ENCODE data around the gene C13orf42. TPM values are rescaled to one million over a fixed set of nuclear protein-coding genes. Genes with fewer than 3 reads are reported as not detected.

Gene C13orf42
- total RNA-seq, 1 experiment from 2014 or later, result not detected

GRCh38 chr13:51033421-51034185 lies 77.5 kb downstream of the C13orf42 start:
- Histone ChIP-seq H3K27me3 (ENCODE audit: insufficient read depth, low read length) (no peaks in the 10 kb centered on the region), H3K36me3 (ENCODE audit: control insufficient read depth in 1 of 2, insufficient read depth in 2 of 2, low read length in 2 of 2) (no peaks in the 10 kb centered on the region), H2AFZ (ENCODE audit: low read depth, low read length, poor library complexity, severe bottlenecking) (no peak overlapping the region), H3K79me2 (ENCODE audit: insufficient read depth, low read length) (no peaks in the 10 kb centered on the region), H3K27ac (ENCODE audit: low read depth, low read length) (no peak overlapping the region), H3K9me2 (ENCODE audit: insufficient read depth) (no peaks in the 10 kb centered on the region), H3K4me3 (replicated peaks in 1 of 2; ENCODE audit: low read depth in 1 of 2, low read length in 2 of 2) (no peak overlapping the region), H3K9ac (ENCODE audit: low read length) (no peak overlapping the region), H4K20me1 (ENCODE audit: insufficient read depth) (no peaks in the 10 kb centered on the region), H3K9me3 (ENCODE audit: control insufficient read depth in 1 of 2, insufficient read depth in 1 of 2, low read depth in 1 of 2, low read length in 2 of 2) (no peaks in the 10 kb centered on the region), H3K4me2 (ENCODE audit: low read length) (no peak overlapping the region), H3K4me1 (ENCODE audit: control insufficient read depth in 1 of 2, insufficient read depth in 2 of 2, low read length in 2 of 2) (no peaks in the 10 kb centered on the region)
- RAD21 ChIA-PET (ENCODE audit: low non-redundant PET in 1 of 2, low total read pairs in 2 of 2, uncharacterized antibody in 2 of 2, unreplicated experiment in 2 of 2), result no interaction called here
- ATAC-seq (no peak), DNase-seq (ENCODE audit: low read depth, low spot score) (no peak)
- POLR2A ChIA-PET, result no interaction called here
- intact Hi-C loops (cut with micrococcal nuclease), result no loop called here
- CTCF ChIA-PET, result no interaction called here
- BruUV-seq (replicated peaks), result no TSS peak
- TF ChIP-seq SRF (IDR thresholded peaks at IDR 0.05; ENCODE audit: low read depth) (no peak), POLR2AphosphoS5 (IDR thresholded peaks at IDR 0.05; ENCODE audit: low read depth, low read length) (no peak), EGR1 (IDR thresholded peaks at IDR 0.05; ENCODE audit: low read depth) (no peak), ATF3 (IDR thresholded peaks at IDR 0.05) (no peak), SP1 (IDR thresholded peaks at IDR 0.05; ENCODE audit: low read depth) (no peak), JUND (IDR thresholded peaks at IDR 0.05) (no peak), TCF7L2 (IDR thresholded peaks at IDR 0.05; ENCODE audit: borderline replicate concordance, extremely low read depth, insufficient read depth, insufficient read length) (no peak), YY1 (IDR thresholded peaks at IDR 0.05; ENCODE audit: extremely low read depth, insufficient replicate concordance, low read depth, low read length) (no peak), SIN3A (IDR thresholded peaks at IDR 0.05; ENCODE audit: low read depth) (no peak), CEBPB (IDR thresholded peaks at IDR 0.05; ENCODE audit: low read depth) (no peak), CTCF (IDR thresholded peaks at IDR 0.05 in 2 of 3, conservative IDR thresholded peaks at IDR 0.05 in 1 of 3; ENCODE audit: borderline replicate concordance in 1 of 3, insufficient read depth in 1 of 3, low read depth in 2 of 3, low read length in 2 of 3) (no peak), ZFX (IDR thresholded peaks at IDR 0.05) (no peak), REST (IDR thresholded peaks at IDR 0.05; ENCODE audit: low read depth) (no peak), EZH2phosphoT487 (IDR thresholded peaks at IDR 0.05; ENCODE audit: borderline replicate concordance) (no peak), FOSL1 (IDR thresholded peaks at IDR 0.05; ENCODE audit: low read depth) (no peak), ELF1 (IDR thresholded peaks at IDR 0.05; ENCODE audit: borderline replicate concordance, low read depth) (no peak), POLR2A (IDR thresholded peaks at IDR 0.05; ENCODE audit: borderline replicate concordance, extremely low read depth, insufficient read depth, insufficient read length) (no peak)
